A549 (cell line): ENCODE measurements around the gene RASSF9. TPM values are rescaled to one million over a fixed set of nuclear protein-coding genes. Genes with fewer than 3 reads are reported as not detected.

Experiments used
- ATAC-seq, 2 experiments: fragments of 200-7000 bp in 1 of 2; fragments of >200 bp in 1 of 2; cut with Nextera tagmentation in 1 of 2; cut with Tn5 transposase in 1 of 2; 3 replicates each; pipeline versions ENCODE4 v1.8.0 to v1.9.1; 2018 to 2020; ENCODE audit warnings: mild to moderate bottlenecking in 1 of 2, moderate library complexity in 1 of 2
- CTCF ChIA-PET: fragments of 300-600 bp; sonication (Branson Sonifier 250); formaldehyde crosslinking; extraction: SDS; loops from one replicate; lab custom pipeline; 2021; ENCODE audit warnings: antibody characterized with exemption, inconsistent platforms; lab: Yijun Ruan, JAX
- POLR2A ChIA-PET: fragments of 350-600 bp; formaldehyde crosslinking; extraction: SDS; loops from one replicate; lab custom pipeline; 2021; ENCODE audit warnings: antibody characterized with exemption, inconsistent platforms; lab: Yijun Ruan, JAX
- DNase-seq, 2 experiments: peaks; one replicate each; pipeline versions ENCODE4 v3.0.0 to v3.0.0-alpha.2; 2011 to 2016; ENCODE audit warnings: low read depth in 1 of 2, low spot score in 1 of 2
- FAIRE-seq: peaks from 2 replicates; lab custom pipeline; 2011; peaks lifted over from hg19 to GRCh38; lab: Jason Lieb, UNC
- H3K27ac ChIP-seq, 2 experiments: fragments of >200 bp; sonication (Bioruptor Twin); formaldehyde crosslinking; 3 replicates each; pipeline ENCODE4 v1.5.1; 2016 to 2017
- H3K4me1 ChIP-seq: fragments of >200 bp; sonication (Bioruptor Twin); formaldehyde crosslinking; 3 replicates; pipeline ENCODE4 v1.6.1; 2016
- H3K4me2 ChIP-seq: fragments of >200 bp; sonication (Bioruptor Twin); formaldehyde crosslinking; 3 replicates; pipeline ENCODE4 v1.6.1; 2016
- H3K4me3 ChIP-seq: fragments of >200 bp; sonication (Bioruptor Twin); formaldehyde crosslinking; 3 replicates; pipeline ENCODE4 v1.5.1; 2016
- H3K9me3 ChIP-seq: fragments of >200 bp; sonication (Bioruptor Twin); formaldehyde crosslinking; 3 replicates; pipeline ENCODE4 v1.6.1; 2016
- BHLHE40 ChIP-seq: IDR thresholded peaks from 2 replicates; pipeline ENCODE4 v1.6.1; 2012; ENCODE audit warnings: low read depth, low read length, inconsistent platforms
- CBX2 ChIP-seq: fragments of 200-600 bp; sonication (generic); IDR thresholded peaks from 2 replicates; pipeline ENCODE4 v1.6.1; 2016; ENCODE audit warnings: low read depth, mild to moderate bottlenecking, borderline replicate concordance
- CBX8 ChIP-seq: fragments of 200-600 bp; sonication (generic); IDR thresholded peaks from 2 replicates; pipeline ENCODE4 v1.6.1; 2016
- CEBPB ChIP-seq, 2 experiments: fragments of >200 bp in 1 of 2; sonication (Bioruptor Twin) in 1 of 2; formaldehyde crosslinking in 1 of 2; IDR thresholded peaks; 2 replicates each; pipeline ENCODE4 v1.6.1; 2012 to 2016
- CHD2 ChIP-seq: fragments of 150-350 bp; IDR thresholded peaks from 2 replicates; pipeline ENCODE4 v1.6.1; 2014; ENCODE audit warnings: low read length; ENCODE audit not compliant: partially characterized antibody
- CHD4 ChIP-seq: fragments of 200-600 bp; sonication (generic); IDR thresholded peaks from 2 replicates; pipeline ENCODE4 v1.6.1; 2016; ENCODE audit warnings: antibody characterized with exemption, mild to moderate bottlenecking, borderline replicate concordance
- CTCF ChIP-seq: fragments of >200 bp; sonication (Bioruptor Twin); formaldehyde crosslinking; IDR thresholded peaks from 3 replicates; pipeline ENCODE4 v1.5.1; 2016
- E2F6 ChIP-seq: IDR thresholded peaks from 2 replicates; pipeline ENCODE4 v1.6.1; 2012; ENCODE audit warnings: low read depth, borderline replicate concordance
- EHMT2 ChIP-seq: fragments of 200-600 bp; sonication (generic); IDR thresholded peaks from 2 replicates; pipeline ENCODE4 v1.6.1; 2016; ENCODE audit warnings: antibody characterized with exemption, low read depth, mild to moderate bottlenecking, moderate library complexity
- EP300 ChIP-seq, 2 experiments: fragments of >200 bp; sonication (Bioruptor Twin); formaldehyde crosslinking; IDR thresholded peaks; 2 replicates in 1 of 2; 3 replicates in 1 of 2; pipeline ENCODE4 v1.6.1; 2016 to 2017
- ESRRA ChIP-seq: fragments of 150-350 bp; IDR thresholded peaks from 2 replicates; pipeline ENCODE4 v1.6.1; 2014; ENCODE audit warnings: mild to moderate bottlenecking, low read length, borderline replicate concordance
- HMGXB4 ChIP-seq: fragments of 250-450 bp; sonication (Bioruptor Pico); IDR thresholded peaks from 2 replicates; pipeline ENCODE4 v1.5.0; 2021; ENCODE audit warnings: mild to moderate bottlenecking, moderate library complexity, borderline replicate concordance
- JUNB ChIP-seq: fragments of >200 bp; sonication (Bioruptor Twin); formaldehyde crosslinking; IDR thresholded peaks from 2 replicates; pipeline ENCODE4 v1.6.1; 2016
- KDM5A ChIP-seq: fragments of 200-600 bp; sonication (generic); IDR thresholded peaks from 2 replicates; pipeline ENCODE4 v1.6.1; 2016; ENCODE audit warnings: antibody characterized with exemption, mild to moderate bottlenecking
- MAFK ChIP-seq: fragments of 450-650 bp; IDR thresholded peaks from 2 replicates; pipeline ENCODE4 v1.6.1; 2014; ENCODE audit not compliant: partially characterized antibody
- MAZ ChIP-seq: fragments of 150-350 bp; IDR thresholded peaks from 2 replicates; pipeline ENCODE4 v1.6.1; 2014; ENCODE audit warnings: antibody characterized with exemption, low read depth, low read length, borderline replicate concordance
- NR3C1 ChIP-seq: fragments of >200 bp; sonication (Bioruptor Twin); formaldehyde crosslinking; IDR thresholded peaks from 3 replicates; pipeline ENCODE4 v1.6.1; 2017
- RAD21 ChIP-seq, 2 experiments: fragments of >200 bp in 1 of 2; sonication (Bioruptor Twin) in 1 of 2; formaldehyde crosslinking in 1 of 2; IDR thresholded peaks in 1 of 2; conservative IDR thresholded peaks in 1 of 2; 2 replicates in 1 of 2; 3 replicates in 1 of 2; pipeline ENCODE4 v1.6.1; 2012 to 2018; ENCODE audit warnings: inconsistent platforms in 1 of 2
- RARB ChIP-seq: fragments of 250-450 bp; sonication (Bioruptor Pico); IDR thresholded peaks from 2 replicates; pipeline ENCODE4 v1.8.0; 2021; ENCODE audit warnings: mild to moderate bottlenecking, moderate library complexity
- RFX5 ChIP-seq: fragments of 450-650 bp; IDR thresholded peaks from 2 replicates; pipeline ENCODE4 v1.7.1; 2014; ENCODE audit warnings: antibody characterized with exemption, mild to moderate bottlenecking, moderate library complexity
- SMC3 ChIP-seq: fragments of >200 bp; sonication (Bioruptor Twin); formaldehyde crosslinking; IDR thresholded peaks from 3 replicates; pipeline ENCODE4 v1.6.1; 2018; ENCODE audit warnings: inconsistent platforms
- TFCP2L1 ChIP-seq: fragments of 250-450 bp; sonication (Bioruptor Pico); IDR thresholded peaks from 2 replicates; pipeline ENCODE4 v1.5.0; 2021; ENCODE audit warnings: mild to moderate bottlenecking
- USF2 ChIP-seq: fragments of 450-650 bp; IDR thresholded peaks from 2 replicates; pipeline ENCODE4 v1.6.1; 2014; ENCODE audit warnings: antibody characterized with exemption
- ZC3H11A ChIP-seq: fragments of 450-650 bp; IDR thresholded peaks from 2 replicates; pipeline ENCODE4 v1.6.1; 2014; ENCODE audit warnings: antibody characterized with exemption, mild to moderate bottlenecking
- ZSCAN20 ChIP-seq: fragments of 250-450 bp; sonication (Bioruptor Pico); IDR thresholded peaks from 2 replicates; pipeline ENCODE4 v1.8.0; 2022; ENCODE audit warnings: mild to moderate bottlenecking, moderate library complexity
- WGBS: methylation state at CpG from one replicate; pipeline ENCODE4 v1.1.6; 2017; ENCODE audit errors: missing lambda C conversion rate; 5-methylcytosine and 5-hydroxymethylcytosine counted together
- polyA plus RNA-seq, 4 experiments: library from polyadenylated mRNA; depleted of rRNA in 3 of 4; stranded (reverse); fragments of >200 nt; fragmentation: RNase III in 1 of 4; extraction: RNeasy Plus Mini Kit Qiagen cat#74134 plus additional on column Dnase treatment in 1 of 4; gene quantifications; 2 replicates in 3 of 4; 3 replicates in 1 of 4; pipeline ENCODE4 v1.2.3, GENCODE V29; 2011 to 2017
- TF ChIP-seq, protein P1 (sequence below): fragments of 200-600 bp; sonication (generic); IDR thresholded peaks from 2 replicates; pipeline ENCODE4 v1.6.1; 2016; ENCODE audit warnings: antibody characterized with exemption, mild to moderate bottlenecking, moderate library complexity

RASSF9 gene
- polyA plus RNA-seq, 2 of the 4 experiments (the other 2 are of a cell fraction): 0.98 to 5.6 TPM

- no peak for TF ChIP-seq EP300 (IDR thresholded peaks at IDR 0.05)
- TF ChIP-seq ZC3H11A: no peak
- no peak for TF ChIP-seq SMC3
- TF ChIP-seq CBX2: no peak
- TF ChIP-seq NR3C1: no peak
- no peak for TF ChIP-seq CEBPB (IDR thresholded peaks at IDR 0.05)
- TF ChIP-seq RAD21 (conservative IDR thresholded peaks at IDR 0.05 in 1 of 2, IDR thresholded peaks at IDR 0.05 in 1 of 2): no peak
- no peak for TF ChIP-seq HMGXB4 (CRISPR knock-in tag)
- no peak for TF ChIP-seq JUNB
- TF ChIP-seq TFCP2L1 (CRISPR knock-in tag): no peak
- no peak overlapping the region for H3K27ac ChIP-seq
- no peak overlapping the region for H3K4me3 ChIP-seq
- 70% methylated on average over 3 of the region's 3 CpGs for WGBS
- FAIRE-seq (no peak), DNase-seq (no peak), ATAC-seq (no peak)
- ChIA-PET CTCF (interaction anchor here (0.5 kb wide), 1 partner anchor 12 kb away, joined by 3 read pairs; no protein-coding TSS in a partner anchor), POLR2A (no interaction called here)
- peaks cover 15% of the 10 kb centered on the region; the same call in 2 of the 3 replicates for H3K4me1 ChIP-seq
- no peaks in the 10 kb centered on the region for H3K9me3 ChIP-seq
- H3K4me2 ChIP-seq: no peak overlapping the region
These were observed 31.5 kb downstream of the RASSF9 start for GRCh38 chr12:85804663-85805062.

DNA sequence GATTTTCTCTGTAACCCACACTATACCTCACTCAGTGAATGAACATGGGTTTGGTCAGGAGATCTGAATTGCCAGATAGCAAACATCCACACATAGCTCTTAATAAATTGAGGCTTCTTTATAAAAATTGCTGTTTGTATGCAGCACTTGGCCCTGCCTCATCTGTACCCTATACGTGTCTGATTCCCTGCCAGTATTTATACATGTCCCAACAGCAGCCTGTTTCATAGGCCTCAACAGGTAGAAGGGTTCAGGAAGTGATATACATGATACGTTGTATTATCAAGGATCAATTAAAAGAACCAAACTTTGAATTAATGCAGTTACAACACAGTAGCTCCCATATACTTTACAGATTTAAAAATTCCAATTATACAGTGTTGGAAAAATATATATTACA lies 32.3 kb downstream of the RASSF9 start:
- CTCF ChIA-PET: no interaction called here
- Histone ChIP-seq H3K4me2 (no peak overlapping the region), H3K27ac (peak overlapping the region; percentile 6 to 51; a peak in 3 of 6 replicates), H3K9me3 (no peaks in the 10 kb centered on the region), H3K4me3 (no peak overlapping the region), H3K4me1 (peaks cover 15% of the 10 kb centered on the region; the same call in 2 of the 3 replicates)
- TF ChIP-seq, protein P1, sequence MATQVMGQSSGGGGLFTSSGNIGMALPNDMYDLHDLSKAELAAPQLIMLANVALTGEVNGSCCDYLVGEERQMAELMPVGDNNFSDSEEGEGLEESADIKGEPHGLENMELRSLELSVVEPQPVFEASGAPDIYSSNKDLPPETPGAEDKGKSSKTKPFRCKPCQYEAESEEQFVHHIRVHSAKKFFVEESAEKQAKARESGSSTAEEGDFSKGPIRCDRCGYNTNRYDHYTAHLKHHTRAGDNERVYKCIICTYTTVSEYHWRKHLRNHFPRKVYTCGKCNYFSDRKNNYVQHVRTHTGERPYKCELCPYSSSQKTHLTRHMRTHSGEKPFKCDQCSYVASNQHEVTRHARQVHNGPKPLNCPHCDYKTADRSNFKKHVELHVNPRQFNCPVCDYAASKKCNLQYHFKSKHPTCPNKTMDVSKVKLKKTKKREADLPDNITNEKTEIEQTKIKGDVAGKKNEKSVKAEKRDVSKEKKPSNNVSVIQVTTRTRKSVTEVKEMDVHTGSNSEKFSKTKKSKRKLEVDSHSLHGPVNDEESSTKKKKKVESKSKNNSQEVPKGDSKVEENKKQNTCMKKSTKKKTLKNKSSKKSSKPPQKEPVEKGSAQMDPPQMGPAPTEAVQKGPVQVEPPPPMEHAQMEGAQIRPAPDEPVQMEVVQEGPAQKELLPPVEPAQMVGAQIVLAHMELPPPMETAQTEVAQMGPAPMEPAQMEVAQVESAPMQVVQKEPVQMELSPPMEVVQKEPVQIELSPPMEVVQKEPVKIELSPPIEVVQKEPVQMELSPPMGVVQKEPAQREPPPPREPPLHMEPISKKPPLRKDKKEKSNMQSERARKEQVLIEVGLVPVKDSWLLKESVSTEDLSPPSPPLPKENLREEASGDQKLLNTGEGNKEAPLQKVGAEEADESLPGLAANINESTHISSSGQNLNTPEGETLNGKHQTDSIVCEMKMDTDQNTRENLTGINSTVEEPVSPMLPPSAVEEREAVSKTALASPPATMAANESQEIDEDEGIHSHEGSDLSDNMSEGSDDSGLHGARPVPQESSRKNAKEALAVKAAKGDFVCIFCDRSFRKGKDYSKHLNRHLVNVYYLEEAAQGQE: no peak
- no peak for TF ChIP-seq SMC3
- no peak for TF ChIP-seq RARB
- no peak for TF ChIP-seq CTCF
- no peak for TF ChIP-seq USF2
- TF ChIP-seq NR3C1: no peak
- TF ChIP-seq ZSCAN20 (CRISPR knock-in tag): no peak
- no peak for TF ChIP-seq E2F6
- no peak for TF ChIP-seq MAFK
- TF ChIP-seq ESRRA: no peak
- TF ChIP-seq BHLHE40: no peak
- no peak for TF ChIP-seq CHD2
- TF ChIP-seq EHMT2: no peak
- no peak for TF ChIP-seq RFX5
- TF ChIP-seq CHD4: no peak
- no peak for TF ChIP-seq CBX8
- TF ChIP-seq MAZ: no peak
- TF ChIP-seq KDM5A: no peak
- TF ChIP-seq EP300 (IDR thresholded peaks at IDR 0.05): no peak
- POLR2A ChIA-PET: no interaction called here
- 84% methylated on average over 2 of the region's 2 CpGs for WGBS
- no peak for ATAC-seq
- no peak for DNase-seq
- FAIRE-seq: no peak
